SK-N-SH (cell line): Measurements from ENCODE around the gene OSBPL2. TPM values are rescaled to one million over a fixed set of nuclear protein-coding genes. Genes with fewer than 3 reads are reported as not detected.

ENCODE experiments used
- CTCF ChIA-PET: fragments of 300-600, 350-600 bp; formaldehyde crosslinking; extraction: SDS; loops from one replicate; lab custom pipeline; 2021; lab: Yijun Ruan, JAX
- POLR2A ChIA-PET: fragments of 350-600 bp; sonication (Branson Sonifier 250); formaldehyde crosslinking; extraction: SDS; loops from one replicate; lab custom pipeline; 2020; ENCODE audit warnings: antibody characterized with exemption, inconsistent platforms; lab: Yijun Ruan, JAX
- DNase-seq: peaks from one replicate; pipeline ENCODE4 v3.0.0; 2012
- H2AFZ ChIP-seq: fragments of 200-600 bp; sonication (generic); 2 replicates; pipeline ENCODE4 v1.8.1; 2016; ENCODE audit warnings: antibody characterized with exemption, mild to moderate bottlenecking, low read depth
- H3F3A ChIP-seq: fragments of 200-600 bp; sonication (generic); replicated peaks from 2 replicates; pipeline ENCODE3; 2016; ENCODE audit warnings: antibody characterized with exemption, mild to moderate bottlenecking; ENCODE audit not compliant: insufficient read depth
- H3K27ac ChIP-seq, 2 experiments: fragments of 200-500 bp in 1 of 2; fragments of 200-600 bp in 1 of 2; sonication (Bioruptor generic) in 1 of 2; sonication (generic), shearing (Covaris generic) in 1 of 2; 2 replicates each; pipeline versions ENCODE4 v1.5.1 to v1.6.1; 2014 to 2016; ENCODE audit warnings: low read depth in 2 of 2, inconsistent platforms in 1 of 2, low read length in 1 of 2, mild to moderate bottlenecking in 1 of 2, mixed read lengths in 1 of 2
- H3K27me3 ChIP-seq: fragments of 200-600 bp; sonication (generic), shearing (Covaris generic); 2 replicates; pipeline ENCODE4 v1.6.1; 2016; ENCODE audit warnings: mixed run types; ENCODE audit not compliant: insufficient read depth
- H3K36me3 ChIP-seq, 2 experiments: fragments of 200-500 bp in 1 of 2; fragments of 200-600 bp in 1 of 2; sonication (Bioruptor generic) in 1 of 2; sonication (generic) in 1 of 2; replicated peaks in 1 of 2; 2 replicates each; pipeline versions ENCODE3 to v1.5.1; 2014 to 2016; ENCODE audit warnings: low read length in 1 of 2, mild to moderate bottlenecking in 1 of 2; ENCODE audit not compliant: insufficient read depth in 2 of 2, control insufficient read depth in 1 of 2
- H3K4me1 ChIP-seq, 2 experiments: fragments of 200-500 bp in 1 of 2; fragments of 200-600 bp in 1 of 2; sonication (Bioruptor generic) in 1 of 2; sonication (generic), shearing (Covaris generic) in 1 of 2; 2 replicates each; pipeline versions ENCODE4 v1.5.1 to v1.6.1; 2014 to 2016; ENCODE audit warnings: low read depth in 1 of 2, low read length in 1 of 2, mixed run types in 1 of 2; ENCODE audit not compliant: insufficient read depth in 2 of 2, control insufficient read depth in 1 of 2
- H3K4me2 ChIP-seq: fragments of 200-600 bp; sonication (generic), shearing (Covaris generic); 2 replicates; pipeline ENCODE4 v1.6.1; 2017; ENCODE audit warnings: mixed run types
- H3K4me3 ChIP-seq, 2 experiments: fragments of 200-500 bp in 1 of 2; fragments of 200-600 bp in 1 of 2; sonication (Bioruptor generic) in 1 of 2; sonication (generic), shearing (Covaris generic) in 1 of 2; 2 replicates each; pipeline versions ENCODE4 v1.5.1 to v1.8.1; 2014 to 2016; ENCODE audit warnings: low read depth in 2 of 2, inconsistent platforms in 1 of 2, low read length in 1 of 2, mild to moderate bottlenecking in 1 of 2, mixed read lengths in 1 of 2, moderate library complexity in 1 of 2
- H3K79me2 ChIP-seq: fragments of 200-600 bp; sonication (generic); 2 replicates; pipeline ENCODE4 v1.8.1; 2017; ENCODE audit warnings: mild to moderate bottlenecking; ENCODE audit not compliant: insufficient read depth
- H3K9ac ChIP-seq: fragments of 200-600 bp; sonication (generic); 2 replicates; pipeline ENCODE4 v1.6.1; 2017; ENCODE audit warnings: mixed run types
- H3K9me2 ChIP-seq: fragments of 200-600 bp; sonication (generic); 2 replicates; pipeline ENCODE4 v1.6.1; 2017; ENCODE audit warnings: mixed run types
- H3K9me3 ChIP-seq: fragments of 200-600 bp; sonication (generic); 2 replicates; pipeline ENCODE4 v1.6.1; 2017; ENCODE audit warnings: mixed run types, mild to moderate bottlenecking, moderate library complexity
- H4K20me1 ChIP-seq: fragments of 200-600 bp; sonication (generic); 2 replicates; pipeline ENCODE4 v1.6.1; 2017; ENCODE audit warnings: mild to moderate bottlenecking, mixed run types; ENCODE audit not compliant: insufficient read depth
- CTCF ChIP-seq: fragments of 200-600 bp; sonication (generic); IDR thresholded peaks from 2 replicates; pipeline ENCODE4 v1.6.1; 2017; ENCODE audit warnings: antibody characterized with exemption, mild to moderate bottlenecking, moderate library complexity
- ELF1 ChIP-seq: IDR thresholded peaks from 2 replicates; pipeline ENCODE4 v1.4.0; 2012
- EP300 ChIP-seq, 2 experiments: IDR thresholded peaks; 2 replicates each; pipeline versions ENCODE4 v1.4.0 to v1.6.1; 2012; ENCODE audit warnings: borderline replicate concordance in 1 of 2, low read depth in 1 of 2, low read length in 1 of 2
- GABPA ChIP-seq: IDR thresholded peaks from 2 replicates; pipeline ENCODE4 v1.4.0; 2012; ENCODE audit warnings: low read depth, mild to moderate bottlenecking
- JUND ChIP-seq: IDR thresholded peaks from 2 replicates; pipeline ENCODE4 v1.4.0; 2012
- RAD21 ChIP-seq: IDR thresholded peaks from 2 replicates; pipeline ENCODE4 v1.6.1; 2012; ENCODE audit warnings: mild to moderate bottlenecking, low read length
- RFX5 ChIP-seq: IDR thresholded peaks from 2 replicates; pipeline ENCODE4 v1.6.1; 2012; ENCODE audit warnings: mild to moderate bottlenecking, improper control_type of control experiment, low read length
- SMC3 ChIP-seq: IDR thresholded peaks from 2 replicates; pipeline ENCODE4 v1.6.1; 2012; ENCODE audit warnings: low read depth, low read length, improper control_type of control experiment
- TCF12 ChIP-seq: IDR thresholded peaks from 2 replicates; pipeline ENCODE4 v1.4.0; 2012
- TEAD4 ChIP-seq: IDR thresholded peaks from 2 replicates; pipeline ENCODE4 v1.4.0; 2012; ENCODE audit warnings: mild to moderate bottlenecking, borderline replicate concordance; ENCODE audit not compliant: insufficient read depth
- USF1 ChIP-seq: IDR thresholded peaks from 2 replicates; pipeline ENCODE4 v1.4.0; 2012; ENCODE audit warnings: low read depth, borderline replicate concordance
- USF2 ChIP-seq: fragments of 150-350 bp; IDR thresholded peaks from 2 replicates; pipeline ENCODE4 v1.6.1; 2017; ENCODE audit warnings: antibody characterized with exemption, low read length, low read depth, borderline replicate concordance
- YY1 ChIP-seq: IDR thresholded peaks from 2 replicates; pipeline ENCODE4 v1.4.0; 2012; ENCODE audit warnings: low read depth, mild to moderate bottlenecking
- ZBTB33 ChIP-seq: IDR thresholded peaks from 2 replicates; pipeline ENCODE4 v1.4.0; 2012; ENCODE audit warnings: low read depth, borderline replicate concordance
- WGBS: methylation state at CpG from one replicate; pipeline ENCODE4 v1.1.6; 2017; ENCODE audit warnings: low lambda C conversion rate; 5-methylcytosine and 5-hydroxymethylcytosine counted together
- polyA plus RNA-seq, 3 experiments: library from polyadenylated mRNA; depleted of rRNA; stranded (reverse); fragments of >200 nt; gene quantifications; 2 replicates each; pipeline ENCODE4 v1.2.3, GENCODE V29; 2012

OSBPL2 gene
- polyA plus RNA-seq, 1 of the 3 experiments (the other 2 are of a cell fraction), result 17.7 TPM

GRCh38 chr20:62306414-62307187 lies 68.3 kb downstream of the OSBPL2 start:
- no peaks in the 10 kb centered on the region for H3K9me3 ChIP-seq
- peaks cover 44% of the 10 kb centered on the region for H3K79me2 ChIP-seq
- ChIA-PET CTCF (interaction anchor here (1.2 to 4.8 kb wide), 3 partner anchors 12 to 80 kb away, joined by 3 to 28 read pairs (median 4); partner anchors contain the start of gene RPS21), POLR2A (interaction anchor here (1.9 kb wide), 1 partner anchor 76 kb away, joined by 5 read pairs; no protein-coding TSS in a partner anchor)
- H3K27ac ChIP-seq, result no peak overlapping the region; a peak in 1 of 4 replicates
- peaks cover 21% of the 10 kb centered on the region for H3F3A ChIP-seq
- peaks cover 5 to 69% of the 10 kb centered on the region in 2 experiments for H3K36me3 ChIP-seq
- no peaks in the 10 kb centered on the region for H3K27me3 ChIP-seq
- no peak for DNase-seq
- 96% methylated on average over 12 of the region's 27 CpGs for WGBS
- H3K4me3 ChIP-seq, result no peak overlapping the region
- H3K9me2 ChIP-seq, result no peaks in the 10 kb centered on the region
- H3K9ac ChIP-seq, result no peak overlapping the region
- no peak for TF ChIP-seq USF1
- TF ChIP-seq USF2, result no peak
- no peak for TF ChIP-seq SMC3
- no peak for TF ChIP-seq CTCF
- TF ChIP-seq ELF1, result no peak
- no peak for TF ChIP-seq GABPA
- TF ChIP-seq YY1, result no peak
- no peak for TF ChIP-seq TEAD4
- TF ChIP-seq JUND, result no peak
- TF ChIP-seq TCF12, result no peak
- H2AFZ ChIP-seq, result no peak overlapping the region
- H4K20me1 ChIP-seq, result peaks cover 53% of the 10 kb centered on the region
- H3K4me1 ChIP-seq, result peaks cover 7 to 26% of the 10 kb centered on the region in 2 experiments; a peak in 2 of 4 replicates
- H3K4me2 ChIP-seq, result no peak overlapping the region

GRCh38 chr20:62307226-62308101 lies 69.1 kb downstream of the OSBPL2 start:
- Histone ChIP-seq H3K9me2 (no peaks in the 10 kb centered on the region), H3K27me3 (no peaks in the 10 kb centered on the region), H3K9me3 (no peaks in the 10 kb centered on the region), H3K4me2 (no peak overlapping the region), H3F3A (peaks cover 14% of the 10 kb centered on the region), H3K79me2 (peaks cover 44% of the 10 kb centered on the region), H3K27ac (no peak overlapping the region), H3K4me1 (peaks cover 7 to 26% of the 10 kb centered on the region in 2 experiments; a peak in 2 of 4 replicates), H2AFZ (no peak overlapping the region), H3K36me3 (peaks cover 5 to 78% of the 10 kb centered on the region in 2 experiments), H3K4me3 (no peak overlapping the region), H3K9ac (no peak overlapping the region), H4K20me1 (peaks cover 53% of the 10 kb centered on the region)
- ChIA-PET CTCF (interaction anchor here (0.9 to 4.8 kb wide), 3 partner anchors 12 to 75 kb away, joined by 3 to 28 read pairs (median 4); no protein-coding TSS in a partner anchor), POLR2A (interaction anchor here (0.6 to 1.9 kb wide), 2 partner anchors 75 to 78 kb away, joined by 3 to 5 read pairs; no protein-coding TSS in a partner anchor)
- DNase-seq, result no peak
- WGBS, result 84% methylated on average over 22 of the region's 42 CpGs
- TF ChIP-seq ZBTB33 (no peak), JUND (no peak), RFX5 (no peak), RAD21 (no peak), CTCF (no peak), EP300 (IDR thresholded peaks at IDR 0.05; ENCODE audit: borderline replicate concordance in 1 of 2, low read depth in 1 of 2, low read length in 1 of 2) (no peak), USF1 (no peak), TEAD4 (no peak)
